ENCODE measurements around the gene GPATCH8. TPM values are rescaled to one million over a fixed set of nuclear protein-coding genes. Genes with fewer than 3 reads are reported as not detected.
A peak's percentile ranks its signal among the peaks of the same experiment; 100 is the strongest.

Gene GPATCH8
- polyA plus RNA-seq, 3 donors, result 8.8 to 15.9 (median 14.9) TPM

- H3K27ac Mint-ChIP-seq, result peak overlapping the region in 1 of 7 donors; percentile 59
- no peaks in the 10 kb centered on the region for H3K36me3 ChIP-seq (replicated peaks in 1 of 2; ENCODE audit: control insufficient read depth in 1 of 2, insufficient read depth in 2 of 2, low read length in 2 of 2)
- H3K4me3 ChIP-seq (replicated peaks in 1 of 3; ENCODE audit: low read depth in 2 of 3, low read length in 3 of 3), result no peak overlapping the region
- no peak overlapping the region for H3K4me3 Mint-ChIP-seq
- H3K9me3 ChIP-seq (replicated peaks in 1 of 2; ENCODE audit: control insufficient read depth in 1 of 2, insufficient read depth in 1 of 2, low read length in 2 of 2), result no peaks in the 10 kb centered on the region
- peaks cover 0 to 2% (median 1%) of the 10 kb centered on the region in 7 donors for H3K9me3 Mint-ChIP-seq
- no peaks in the 10 kb centered on the region for H3K79me2 ChIP-seq (ENCODE audit: insufficient read depth, low read length)
- 86% methylated on average over 5 of the region's 14 CpGs for WGBS (ENCODE audit: insufficient coverage)
- peaks cover 6% of the 10 kb centered on the region for H3K4me1 Mint-ChIP-seq
- no peak overlapping the region for H3K4me2 ChIP-seq (replicated peaks; ENCODE audit: extremely low read depth, low read length, poor library complexity, severe bottlenecking)
- H3K27me3 ChIP-seq (ENCODE audit: control insufficient read depth in 2 of 2, insufficient read depth in 2 of 2, low read length in 2 of 2), result peaks cover 9 to 39% of the 10 kb centered on the region in 2 donors
- intact Hi-C loops (cut with micrococcal nuclease), result loop anchor here in 1 of 2 donors (5.0 kb wide), 1 partner anchor 37 kb away; the partner anchor contains the start of gene SLC25A39
- no peak for DNase-seq
- H4K20me1 ChIP-seq (ENCODE audit: insufficient read depth, low read length), result no peaks in the 10 kb centered on the region
- no peaks in the 10 kb centered on the region for H3K36me3 Mint-ChIP-seq
- TF ChIP-seq CTCF (IDR thresholded peaks at IDR 0.05), result no peak
- no peak overlapping the region for H3K9ac ChIP-seq (ENCODE audit: insufficient read depth, low read length, poor library complexity, severe bottlenecking)
- no peak overlapping the region for H3K27ac ChIP-seq (ENCODE audit: low read depth in 1 of 2, low read length in 2 of 2)
- H3K27me3 Mint-ChIP-seq (ENCODE audit: low read depth in 3 of 3), result peaks cover 36 to 69% (median 43%) of the 10 kb centered on the region in 3 donors
- H2AFZ ChIP-seq (ENCODE audit: insufficient read depth, low read depth, low read length, poor library complexity, severe bottlenecking), result no peak overlapping the region
- peaks cover 9 to 22% of the 10 kb centered on the region in 2 donors for H3K4me1 ChIP-seq (ENCODE audit: control insufficient read depth in 1 of 2, insufficient read depth in 2 of 2, low read length in 2 of 2)
Measured at GRCh38 chr17:44359458-44360143, 143.6 kb downstream of the GPATCH8 start.

GRCh38 chr17:44359006-44359405, 144.2 kb downstream of the GPATCH8 start:
- Mint-ChIP-seq H3K4me3 (no peak overlapping the region), H3K9me3 (peaks cover 0 to 2% (median 1%) of the 10 kb centered on the region in 7 donors), H3K27ac (peak overlapping the region in 1 of 7 donors; percentile 77), H3K36me3 (no peaks in the 10 kb centered on the region), H3K27me3 (ENCODE audit: low read depth in 3 of 3) (peaks cover 31 to 66% (median 38%) of the 10 kb centered on the region in 3 donors), H3K4me1 (peaks cover 6% of the 10 kb centered on the region)
- peaks cover 9 to 24% of the 10 kb centered on the region in 2 donors for H3K4me1 ChIP-seq (ENCODE audit: control insufficient read depth in 1 of 2, insufficient read depth in 2 of 2, low read length in 2 of 2)
- H3K36me3 ChIP-seq (replicated peaks in 1 of 2; ENCODE audit: control insufficient read depth in 1 of 2, insufficient read depth in 2 of 2, low read length in 2 of 2), result no peaks in the 10 kb centered on the region
- H3K27ac ChIP-seq (ENCODE audit: low read depth in 1 of 2, low read length in 2 of 2), result no peak overlapping the region
- H3K9me3 ChIP-seq (replicated peaks in 1 of 2; ENCODE audit: control insufficient read depth in 1 of 2, insufficient read depth in 1 of 2, low read length in 2 of 2), result no peaks in the 10 kb centered on the region
- H3K4me3 ChIP-seq (replicated peaks in 1 of 3; ENCODE audit: low read depth in 2 of 3, low read length in 3 of 3), result no peak overlapping the region
- H2AFZ ChIP-seq (ENCODE audit: insufficient read depth, low read depth, low read length, poor library complexity, severe bottlenecking), result no peak overlapping the region
- WGBS (ENCODE audit: insufficient coverage), result 40% methylated on average over 4 of the region's 6 CpGs
- no peak overlapping the region for H3K4me2 ChIP-seq (replicated peaks; ENCODE audit: extremely low read depth, low read length, poor library complexity, severe bottlenecking)
- no peak for TF ChIP-seq CTCF (IDR thresholded peaks at IDR 0.05)
- peaks cover 9 to 39% of the 10 kb centered on the region in 2 donors for H3K27me3 ChIP-seq (ENCODE audit: control insufficient read depth in 2 of 2, insufficient read depth in 2 of 2, low read length in 2 of 2)
- DNase-seq, result no peak
- H4K20me1 ChIP-seq (ENCODE audit: insufficient read depth, low read length), result no peaks in the 10 kb centered on the region
- intact Hi-C loops (cut with micrococcal nuclease), result no loop called here
- H3K79me2 ChIP-seq (ENCODE audit: insufficient read depth, low read length), result no peaks in the 10 kb centered on the region
- H3K9ac ChIP-seq (ENCODE audit: insufficient read depth, low read length, poor library complexity, severe bottlenecking), result no peak overlapping the region
